GM12892 (cell line): ENCODE data around the gene P2RY11.
A peak's percentile ranks its signal among the peaks of the same experiment; 100 is the strongest.

Source experiments
- POLR2A ChIP-seq: IDR thresholded peaks from 2 replicates; pipeline ENCODE4 v1.6.1; 2011; ENCODE audit warnings: low read depth, low read length, control low read depth
- POLR2AphosphoS5 ChIP-seq: IDR thresholded peaks from 2 replicates; pipeline ENCODE4 v1.6.1; 2011; ENCODE audit warnings: low read depth, low read length, control low read depth
- TAF1 ChIP-seq: IDR thresholded peaks from 2 replicates; pipeline ENCODE4 v1.6.1; 2011; ENCODE audit warnings: low read depth, mild to moderate bottlenecking, control low read depth, low read length, borderline replicate concordance

DNA sequence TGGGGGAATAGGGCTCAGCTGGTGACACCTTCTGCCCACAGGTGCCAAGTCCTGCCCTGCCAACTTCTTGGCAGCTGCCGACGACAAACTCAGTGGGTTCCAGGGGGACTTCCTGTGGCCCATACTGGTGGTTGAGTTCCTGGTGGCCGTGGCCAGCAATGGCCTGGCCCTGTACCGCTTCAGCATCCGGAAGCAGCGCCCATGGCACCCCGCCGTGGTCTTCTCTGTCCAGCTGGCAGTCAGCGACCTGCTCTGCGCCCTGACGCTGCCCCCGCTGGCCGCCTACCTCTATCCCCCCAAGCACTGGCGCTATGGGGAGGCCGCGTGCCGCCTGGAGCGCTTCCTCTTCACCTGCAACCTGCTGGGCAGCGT is 2.1 kb downstream of the P2RY11 start:
- TF ChIP-seq TAF1 (no peak), POLR2A (peak; percentile 82), POLR2AphosphoS5 (peak; percentile 91)
